ENCODE results near the gene DLG5.

DNA sequence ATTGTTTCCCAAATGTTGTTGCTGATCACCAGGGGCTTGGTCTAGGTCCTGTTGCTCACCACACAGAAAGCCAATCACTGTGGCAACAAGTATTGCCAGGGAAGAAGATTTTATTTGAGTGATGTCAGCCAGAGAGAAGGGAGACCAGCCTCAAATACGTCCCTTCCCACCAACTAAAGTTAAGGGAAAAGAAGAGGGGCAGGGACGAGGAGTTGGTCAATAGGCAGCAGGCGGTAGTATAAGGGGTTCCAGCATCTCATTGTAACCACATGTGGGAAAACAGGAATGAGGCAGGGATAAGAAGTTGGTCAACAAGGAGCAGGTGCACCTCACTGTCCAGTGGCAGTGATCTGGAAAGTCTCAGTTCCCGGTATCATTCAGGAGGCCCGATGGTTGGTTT, 150.1 kb downstream of the DLG5 start:
- TF ChIP-seq, protein P1, sequence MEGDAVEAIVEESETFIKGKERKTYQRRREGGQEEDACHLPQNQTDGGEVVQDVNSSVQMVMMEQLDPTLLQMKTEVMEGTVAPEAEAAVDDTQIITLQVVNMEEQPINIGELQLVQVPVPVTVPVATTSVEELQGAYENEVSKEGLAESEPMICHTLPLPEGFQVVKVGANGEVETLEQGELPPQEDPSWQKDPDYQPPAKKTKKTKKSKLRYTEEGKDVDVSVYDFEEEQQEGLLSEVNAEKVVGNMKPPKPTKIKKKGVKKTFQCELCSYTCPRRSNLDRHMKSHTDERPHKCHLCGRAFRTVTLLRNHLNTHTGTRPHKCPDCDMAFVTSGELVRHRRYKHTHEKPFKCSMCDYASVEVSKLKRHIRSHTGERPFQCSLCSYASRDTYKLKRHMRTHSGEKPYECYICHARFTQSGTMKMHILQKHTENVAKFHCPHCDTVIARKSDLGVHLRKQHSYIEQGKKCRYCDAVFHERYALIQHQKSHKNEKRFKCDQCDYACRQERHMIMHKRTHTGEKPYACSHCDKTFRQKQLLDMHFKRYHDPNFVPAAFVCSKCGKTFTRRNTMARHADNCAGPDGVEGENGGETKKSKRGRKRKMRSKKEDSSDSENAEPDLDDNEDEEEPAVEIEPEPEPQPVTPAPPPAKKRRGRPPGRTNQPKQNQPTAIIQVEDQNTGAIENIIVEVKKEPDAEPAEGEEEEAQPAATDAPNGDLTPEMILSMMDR (IDR thresholded peaks at IDR 0.05), result no peak
- TF ChIP-seq POLR2AphosphoS5 (IDR thresholded peaks at IDR 0.05), result no peak
- no peak for TF ChIP-seq EP300 (IDR thresholded peaks at IDR 0.05)

Data from gastroesophageal sphincter (tissue), 3 donors.